ENCODE measurements around the gene SARS1.
"Not testable (repeated sequence)": the region's sequence is repeated elsewhere in the genome, so short reads cannot be mapped to it uniquely, and the experiment has no call there.

SARS1 gene

GRCh38 chr1:109279615-109280278, 66.0 kb downstream of the SARS1 start:
- no peak for DNase-seq

- DNase-seq: no peak
Measured at GRCh38 chr1:109280862-109281261, 67.1 kb downstream of the SARS1 start.

- DNase-seq: no peak
Measured at GRCh38 chr1:109281680-109282496, 68.2 kb downstream of the SARS1 start.

GRCh38 chr1:109282497-109282951, 68.8 kb downstream of the SARS1 start:
- no peak for DNase-seq

GRCh38 chr1:109282952-109283747, 69.4 kb downstream of the SARS1 start, which contains the start of gene PSRC1:
Gene PSRC1 (minus strand): TSS chr1:109283145.
- peak; percentile 97 for DNase-seq

- DNase-seq: no peak
Measured at GRCh38 chr1:109283748-109284600, 70.3 kb downstream of the SARS1 start.

GRCh38 chr1:109286762-109287161, 73.0 kb downstream of the SARS1 start:
- DNase-seq: not testable (repeated sequence)

Measured in left hindlimb (tissue), 1 donor.